ENCODE results near the gene GLT8D2. TPM values are rescaled to one million over a fixed set of nuclear protein-coding genes. Genes with fewer than 3 reads are reported as not detected.

GLT8D2 gene
- total RNA-seq, 1 experiment from 2014 or later = 1.6 TPM

- BruUV-seq (replicated peaks) = no TSS peak
- Histone ChIP-seq H4K20me1 (ENCODE audit: low read length) (no peaks in the 10 kb centered on the region), H3K9ac (ENCODE audit: low read length) (no peak overlapping the region), H3K79me2 (ENCODE audit: low read length) (no peaks in the 10 kb centered on the region), H3K27ac (ENCODE audit: low read length) (no peak overlapping the region), H3K4me3 (ENCODE audit: low read length) (no peak overlapping the region), H3K4me1 (ENCODE audit: insufficient read depth, low read length) (no peaks in the 10 kb centered on the region), H2AFZ (ENCODE audit: low read length) (no peak overlapping the region), H3K27me3 (ENCODE audit: low read length) (no peaks in the 10 kb centered on the region), H3F3A (ENCODE audit: low read length, unreplicated experiment) (no peaks in the 10 kb centered on the region), H3K9me3 (ENCODE audit: low read length) (no peaks in the 10 kb centered on the region), H3K36me3 (ENCODE audit: low read depth, low read length) (peaks cover 32% of the 10 kb centered on the region), H3K4me2 (ENCODE audit: low read length) (no peak overlapping the region), H3K9me2 (replicated peaks; ENCODE audit: low read length) (no peaks in the 10 kb centered on the region)
- DNase-seq = no peak
- intact Hi-C loops (cut with micrococcal nuclease) = no loop called here
- ChIA-PET POLR2A (ENCODE audit: unreplicated experiment) (no interaction called here), CTCF (no interaction called here)
- no peak for TF ChIP-seq EZH2 (IDR thresholded peaks at IDR 0.05; ENCODE audit: low read length, unreplicated experiment)
- TF ChIP-seq EZH2phosphoT487 (IDR thresholded peaks at IDR 0.05; ENCODE audit: borderline replicate concordance, low read length) = no peak
- TF ChIP-seq CTCF (conservative IDR thresholded peaks at IDR 0.05; ENCODE audit: low read depth, low read length) = no peak
- ATAC-seq = no peak
Observed at GRCh38 chr12:104095289-104095688, 45.3 kb upstream of the GLT8D2 start.

GRCh38 chr12:104094284-104094683 is 44.3 kb upstream of the GLT8D2 start:
- no peak overlapping the region for H3K9ac ChIP-seq (ENCODE audit: low read length)
- DNase-seq = no peak
- no peak overlapping the region for H3K4me3 ChIP-seq (ENCODE audit: low read length)
- no peak overlapping the region for H3K4me2 ChIP-seq (ENCODE audit: low read length)
- no peak for TF ChIP-seq CTCF (conservative IDR thresholded peaks at IDR 0.05; ENCODE audit: low read depth, low read length)
- no peak for TF ChIP-seq EZH2 (IDR thresholded peaks at IDR 0.05; ENCODE audit: low read length, unreplicated experiment)
- TF ChIP-seq EZH2phosphoT487 (IDR thresholded peaks at IDR 0.05; ENCODE audit: borderline replicate concordance, low read length) = no peak
- H3K79me2 ChIP-seq (ENCODE audit: low read length) = no peaks in the 10 kb centered on the region
- no peak overlapping the region for H3K27ac ChIP-seq (ENCODE audit: low read length)
- no peaks in the 10 kb centered on the region for H3K9me2 ChIP-seq (replicated peaks; ENCODE audit: low read length)
- H2AFZ ChIP-seq (ENCODE audit: low read length) = no peak overlapping the region
- no peaks in the 10 kb centered on the region for H4K20me1 ChIP-seq (ENCODE audit: low read length)
- no peaks in the 10 kb centered on the region for H3K9me3 ChIP-seq (ENCODE audit: low read length)
- H3F3A ChIP-seq (ENCODE audit: low read length, unreplicated experiment) = no peaks in the 10 kb centered on the region
- no peak for ATAC-seq
- CTCF ChIA-PET = no interaction called here
- POLR2A ChIA-PET (ENCODE audit: unreplicated experiment) = no interaction called here
- H3K4me1 ChIP-seq (ENCODE audit: insufficient read depth, low read length) = no peaks in the 10 kb centered on the region
- H3K36me3 ChIP-seq (ENCODE audit: low read depth, low read length) = peaks cover 31% of the 10 kb centered on the region
- intact Hi-C loops (cut with micrococcal nuclease) = no loop called here
- no peaks in the 10 kb centered on the region for H3K27me3 ChIP-seq (ENCODE audit: low read length)
- no TSS peak for BruUV-seq (replicated peaks)

GRCh38 chr12:104091136-104091535 is 41.1 kb upstream of the GLT8D2 start:
- Histone ChIP-seq H2AFZ (ENCODE audit: low read length) (no peak overlapping the region), H3K36me3 (ENCODE audit: low read depth, low read length) (peaks cover 19% of the 10 kb centered on the region), H3K79me2 (ENCODE audit: low read length) (no peaks in the 10 kb centered on the region), H3K27me3 (ENCODE audit: low read length) (no peaks in the 10 kb centered on the region), H3F3A (ENCODE audit: low read length, unreplicated experiment) (no peaks in the 10 kb centered on the region), H4K20me1 (ENCODE audit: low read length) (no peaks in the 10 kb centered on the region), H3K4me1 (ENCODE audit: insufficient read depth, low read length) (no peaks in the 10 kb centered on the region), H3K4me2 (ENCODE audit: low read length) (no peak overlapping the region), H3K9me2 (replicated peaks; ENCODE audit: low read length) (no peaks in the 10 kb centered on the region), H3K27ac (ENCODE audit: low read length) (no peak overlapping the region), H3K9ac (ENCODE audit: low read length) (no peak overlapping the region), H3K9me3 (ENCODE audit: low read length) (no peaks in the 10 kb centered on the region), H3K4me3 (ENCODE audit: low read length) (no peak overlapping the region)
- intact Hi-C loops (cut with micrococcal nuclease) = no loop called here
- TF ChIP-seq EZH2phosphoT487 (IDR thresholded peaks at IDR 0.05; ENCODE audit: borderline replicate concordance, low read length) = no peak
- no peak for TF ChIP-seq CTCF (conservative IDR thresholded peaks at IDR 0.05; ENCODE audit: low read depth, low read length)
- no peak for TF ChIP-seq EZH2 (IDR thresholded peaks at IDR 0.05; ENCODE audit: low read length, unreplicated experiment)
- ChIA-PET CTCF (no interaction called here), POLR2A (ENCODE audit: unreplicated experiment) (no interaction called here)
- DNase-seq (no peak), ATAC-seq (no peak)
- no TSS peak for BruUV-seq (replicated peaks)

All from PC-3 (cell line).